SH-SY5Y (cell line): ENCODE data around the gene TSSK6.

Source experiments
- GATA2 ChIP-seq: IDR thresholded peaks from 2 replicates; pipeline ENCODE4 v1.6.1; 2011; ENCODE audit warnings: mild to moderate bottlenecking, low read depth, low read length
- GATA3 ChIP-seq: IDR thresholded peaks from 2 replicates; pipeline ENCODE4 v1.6.1; 2011; ENCODE audit warnings: low read depth, mild to moderate bottlenecking, low read length, moderate library complexity

GRCh38 chr19:19528721-19529490, 13.6 kb upstream of the TSSK6 start, which contains the start of gene YJEFN3:
- TF ChIP-seq GATA3 (no peak), GATA2 (no peak)
